Stimulated activated naive B cell treated with anti-CD40 and anti-IgM and Interleukin-4, amounts not matched to agents 10 μg/mL and 1 μg/mL and 100 μg/mL, for 72 hours (primary cell): ENCODE data around the gene FAM149A.

Experiments
- ATAC-seq, 2 donors: fragments of 150-1000 bp; cut with Tn5 transposase; replicated peaks; 2 replicates each; pipeline ENCODE4 v1.10.0; 2021; ENCODE audit warnings: moderate library complexity in 1 of 2
- DNase-seq: peaks from one replicate; pipeline ENCODE4 v3.0.0; 2021
- H3K27ac Mint-ChIP-seq: one replicate; pipeline ENCODE4 v1.8.0; 2022; ENCODE audit warnings: mild to moderate bottlenecking, mixed read lengths
- H3K27me3 Mint-ChIP-seq, 2 donors: one replicate each; pipeline ENCODE4 v1.8.0; 2022; ENCODE audit warnings: mixed read lengths in 2 of 2
- H3K36me3 Mint-ChIP-seq, 2 donors: one replicate each; pipeline ENCODE4 v1.8.0; 2022; ENCODE audit warnings: mixed read lengths in 2 of 2, mild to moderate bottlenecking in 1 of 2
- H3K4me1 Mint-ChIP-seq, 2 donors: one replicate each; pipeline ENCODE4 v1.8.0; 2022; ENCODE audit warnings: mixed read lengths in 2 of 2, mild to moderate bottlenecking in 1 of 2
- H3K4me3 Mint-ChIP-seq, 2 donors: one replicate each; pipeline ENCODE4 v1.8.0; 2022; ENCODE audit warnings: mild to moderate bottlenecking in 2 of 2, mixed read lengths in 2 of 2, moderate library complexity in 1 of 2
- H3K9me3 Mint-ChIP-seq, 2 donors: one replicate each; pipeline ENCODE4 v1.8.0; 2022; ENCODE audit warnings: mixed read lengths in 2 of 2, mild to moderate bottlenecking in 1 of 2

Gene FAM149A

DNA sequence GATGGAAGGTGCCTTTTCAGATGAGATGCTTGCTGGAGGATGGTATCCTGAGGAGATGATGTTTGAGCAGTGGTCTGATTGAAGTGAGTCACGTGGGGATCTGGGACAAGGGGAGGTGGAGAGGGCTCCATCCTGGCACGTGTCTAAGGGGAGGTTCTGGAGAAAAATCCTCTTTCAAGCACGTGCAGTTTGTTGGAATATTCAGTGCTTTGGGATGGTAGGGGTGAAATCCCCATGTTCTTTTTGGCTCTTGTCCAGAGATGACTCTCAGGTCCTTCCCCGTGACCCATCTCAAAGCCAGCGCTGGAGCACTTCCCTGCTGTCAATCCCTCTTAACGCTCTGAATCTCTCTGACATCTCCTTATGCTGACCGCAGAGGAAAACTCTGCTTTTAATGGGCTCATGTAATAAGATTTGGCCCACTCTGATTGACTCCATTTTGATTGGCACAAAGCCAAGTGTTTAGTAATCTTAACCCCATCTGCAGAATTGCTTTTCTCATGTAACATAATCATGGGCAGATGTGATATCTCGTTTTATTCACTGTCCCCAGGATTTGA is 112.0 kb downstream of the FAM149A start:
- Mint-ChIP-seq H3K4me1 (no peaks in the 10 kb centered on the region), H3K9me3 (no peaks in the 10 kb centered on the region), H3K4me3 (no peak overlapping the region), H3K36me3 (no peaks in the 10 kb centered on the region), H3K27me3 (peaks cover 0 to 9% of the 10 kb centered on the region in 2 donors), H3K27ac (no peak overlapping the region)
- ATAC-seq, result no peak
- DNase-seq, result no peak

DNA sequence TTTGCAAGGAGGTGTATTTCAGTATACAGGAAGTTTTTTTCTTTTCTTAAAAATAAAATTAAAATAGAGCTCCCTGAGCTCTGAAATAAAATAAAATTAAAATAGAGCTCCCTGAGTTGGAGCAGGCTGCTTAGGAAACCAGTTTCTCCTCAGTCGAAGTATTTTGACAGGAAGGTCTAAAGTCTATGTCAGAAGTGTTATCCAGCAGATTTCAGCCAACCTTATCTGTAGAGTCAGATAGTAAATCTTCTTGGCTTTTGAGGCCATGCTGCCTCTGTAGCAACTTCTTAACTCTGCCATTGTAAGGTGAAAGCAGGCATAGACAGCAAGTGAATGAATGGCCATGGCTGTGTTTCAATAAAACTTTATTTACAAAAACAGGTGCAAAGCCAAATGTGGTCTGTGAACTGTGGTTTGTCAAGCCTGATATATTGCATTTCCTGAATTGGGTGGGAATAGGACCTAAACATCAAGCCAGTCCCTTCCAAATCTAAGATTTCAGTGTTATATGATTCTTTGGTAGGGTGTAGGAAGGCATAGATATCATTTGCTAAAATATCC is 113.3 kb downstream of the FAM149A start:
- no peak for DNase-seq
- Mint-ChIP-seq H3K4me3 (no peak overlapping the region), H3K27me3 (peaks cover 1 to 10% of the 10 kb centered on the region in 2 donors), H3K27ac (no peak overlapping the region), H3K36me3 (peaks cover 0 to 1% of the 10 kb centered on the region in 2 donors), H3K4me1 (no peaks in the 10 kb centered on the region), H3K9me3 (peaks cover 0 to under 1% of the 10 kb centered on the region in 2 donors)
- ATAC-seq, result no peak

DNA sequence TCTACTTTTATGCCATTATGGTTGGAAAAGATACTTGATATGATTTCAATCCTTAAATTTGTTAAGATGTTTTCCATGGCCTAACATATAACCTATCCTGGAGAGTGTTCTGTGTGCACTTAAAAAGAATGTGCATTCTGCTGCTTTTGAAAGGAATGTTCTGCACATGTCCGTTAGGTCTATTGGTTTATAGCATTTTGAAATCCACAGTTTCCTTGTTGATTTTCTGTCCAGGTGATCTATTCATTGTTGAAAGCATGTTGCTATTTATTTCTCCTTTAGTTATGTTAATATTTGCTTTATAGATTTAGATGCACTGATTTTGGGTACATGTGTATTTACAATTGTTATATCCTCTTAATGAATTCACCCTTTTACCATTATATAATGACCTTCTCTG is 117.1 kb downstream of the FAM149A start:
- DNase-seq (no peak), ATAC-seq (no peak)
- Mint-ChIP-seq H3K36me3 (peaks cover 12 to 21% of the 10 kb centered on the region in 2 donors), H3K27ac (no peak overlapping the region), H3K4me1 (no peaks in the 10 kb centered on the region), H3K27me3 (peaks cover 15 to 20% of the 10 kb centered on the region in 2 donors), H3K4me3 (no peak overlapping the region), H3K9me3 (peaks cover 9 to 23% of the 10 kb centered on the region in 2 donors)
